Measurements from ENCODE around the gene C1orf56. TPM values are rescaled to one million over a fixed set of nuclear protein-coding genes. Genes with fewer than 3 reads are reported as not detected.

C1orf56 gene
- total and polyA plus RNA-seq, 4 donors = 1.5 to 11.2 (median 3.3) TPM

- TF ChIP-seq, protein P1, sequence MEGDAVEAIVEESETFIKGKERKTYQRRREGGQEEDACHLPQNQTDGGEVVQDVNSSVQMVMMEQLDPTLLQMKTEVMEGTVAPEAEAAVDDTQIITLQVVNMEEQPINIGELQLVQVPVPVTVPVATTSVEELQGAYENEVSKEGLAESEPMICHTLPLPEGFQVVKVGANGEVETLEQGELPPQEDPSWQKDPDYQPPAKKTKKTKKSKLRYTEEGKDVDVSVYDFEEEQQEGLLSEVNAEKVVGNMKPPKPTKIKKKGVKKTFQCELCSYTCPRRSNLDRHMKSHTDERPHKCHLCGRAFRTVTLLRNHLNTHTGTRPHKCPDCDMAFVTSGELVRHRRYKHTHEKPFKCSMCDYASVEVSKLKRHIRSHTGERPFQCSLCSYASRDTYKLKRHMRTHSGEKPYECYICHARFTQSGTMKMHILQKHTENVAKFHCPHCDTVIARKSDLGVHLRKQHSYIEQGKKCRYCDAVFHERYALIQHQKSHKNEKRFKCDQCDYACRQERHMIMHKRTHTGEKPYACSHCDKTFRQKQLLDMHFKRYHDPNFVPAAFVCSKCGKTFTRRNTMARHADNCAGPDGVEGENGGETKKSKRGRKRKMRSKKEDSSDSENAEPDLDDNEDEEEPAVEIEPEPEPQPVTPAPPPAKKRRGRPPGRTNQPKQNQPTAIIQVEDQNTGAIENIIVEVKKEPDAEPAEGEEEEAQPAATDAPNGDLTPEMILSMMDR (IDR thresholded peaks at IDR 0.05; ENCODE audit: low read depth, low read length, missing input control) = no peak
- peak in 1 of 2 donors; percentile 6 for TF ChIP-seq RAD21 (IDR thresholded peaks at IDR 0.05)
- Histone ChIP-seq H3K36me3 (ENCODE audit: control insufficient read depth in 4 of 4, insufficient read depth in 3 of 4, low read depth in 1 of 4, low read length in 3 of 4) (peaks cover 2 to 11% (median 7%) of the 10 kb centered on the region in 4 donors), H3K4me3 (ENCODE audit: low read depth in 1 of 3, low read length in 3 of 3) (no peak overlapping the region), H3K4me1 (ENCODE audit: control insufficient read depth in 4 of 4, insufficient read depth in 4 of 4, low read length in 3 of 4) (peaks cover 9 to 45% (median 40%) of the 10 kb centered on the region in 4 donors), H3K27me3 (ENCODE audit: control insufficient read depth in 4 of 4, insufficient read depth in 4 of 4, low read length in 3 of 4) (no peaks in the 10 kb centered on the region), H3K9me3 (ENCODE audit: control insufficient read depth in 4 of 4, low read length in 3 of 4) (no peaks in the 10 kb centered on the region), H3K9ac (ENCODE audit: low read depth in 1 of 2, low read length in 2 of 2) (peak overlapping the region in 1 of 2 donors; percentile 11), H3K27ac (ENCODE audit: low read depth in 1 of 2, low read length in 2 of 2) (peak overlapping the region; percentile 34 to 71)
- DNase-seq (ENCODE audit: low spot score) = no peak
- WGBS = 34% methylated on average over 2 of the region's 2 CpGs
Measured at GRCh38 chr1:151013518-151013917, 34.0 kb upstream of the C1orf56 start.

DNA sequence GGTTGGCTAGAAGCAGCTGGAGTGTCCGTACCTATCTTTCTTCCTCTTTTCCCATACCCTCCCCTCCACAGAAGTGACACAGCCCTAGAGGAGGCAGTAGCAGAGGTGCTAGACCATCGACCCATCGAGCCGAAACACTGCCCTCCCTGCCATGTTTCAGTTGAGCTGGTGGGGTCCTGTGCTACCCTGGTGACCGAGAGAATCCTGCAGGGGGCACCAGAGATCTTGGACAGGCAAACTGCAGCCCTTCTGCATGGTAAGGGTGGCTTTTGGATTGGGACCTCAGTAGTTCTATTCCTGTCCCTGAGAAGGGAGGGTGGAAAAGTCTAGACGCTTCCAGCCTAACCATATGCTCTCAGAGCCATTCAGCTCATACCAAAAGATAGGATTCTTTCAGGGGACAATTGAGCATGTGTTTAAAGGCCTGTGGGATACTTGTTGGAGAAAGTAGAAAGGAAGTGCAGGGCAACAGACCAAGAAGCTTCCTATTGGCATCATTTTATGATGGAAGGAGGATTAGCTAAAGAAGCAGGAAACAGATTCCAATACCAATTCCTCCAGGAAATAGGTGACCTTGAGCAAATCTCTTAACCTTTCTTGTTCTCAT, 22.9 kb upstream of the C1orf56 start:
- Histone ChIP-seq H3K4me1 (ENCODE audit: control insufficient read depth in 4 of 4, insufficient read depth in 4 of 4, low read length in 3 of 4) (peaks cover 0 to 2% (median 0%) of the 10 kb centered on the region in 4 donors), H3K27ac (ENCODE audit: low read depth in 1 of 2, low read length in 2 of 2) (no peak overlapping the region), H3K4me3 (ENCODE audit: low read depth in 1 of 3, low read length in 3 of 3) (no peak overlapping the region), H3K9me3 (ENCODE audit: control insufficient read depth in 4 of 4, low read length in 3 of 4) (no peaks in the 10 kb centered on the region), H3K9ac (ENCODE audit: low read depth in 1 of 2, low read length in 2 of 2) (no peak overlapping the region), H3K27me3 (ENCODE audit: control insufficient read depth in 4 of 4, insufficient read depth in 4 of 4, low read length in 3 of 4) (no peaks in the 10 kb centered on the region), H3K36me3 (ENCODE audit: control insufficient read depth in 4 of 4, insufficient read depth in 3 of 4, low read depth in 1 of 4, low read length in 3 of 4) (peaks cover 7 to 37% (median 23%) of the 10 kb centered on the region in 4 donors)
- TF ChIP-seq, protein P1 (IDR thresholded peaks at IDR 0.05; ENCODE audit: low read depth, low read length, missing input control) = peak; percentile 59
- TF ChIP-seq RXRA (IDR thresholded peaks at IDR 0.05) (no peak), RAD21 (IDR thresholded peaks at IDR 0.05) (peak; percentile 85 to 90)
- WGBS = 47% methylated on average over 6 of the region's 6 CpGs
- DNase-seq (ENCODE audit: low spot score) = peak; percentile 83

- Histone ChIP-seq H3K27ac (ENCODE audit: low read depth in 1 of 2, low read length in 2 of 2) (no peak overlapping the region), H3K9me3 (ENCODE audit: control insufficient read depth in 4 of 4, low read length in 3 of 4) (no peaks in the 10 kb centered on the region), H3K36me3 (ENCODE audit: control insufficient read depth in 4 of 4, insufficient read depth in 3 of 4, low read depth in 1 of 4, low read length in 3 of 4) (peaks cover 9 to 51% (median 28%) of the 10 kb centered on the region in 4 donors), H3K9ac (ENCODE audit: low read depth in 1 of 2, low read length in 2 of 2) (no peak overlapping the region), H3K4me1 (ENCODE audit: control insufficient read depth in 4 of 4, insufficient read depth in 4 of 4, low read length in 3 of 4) (peaks cover 0 to 2% (median 0%) of the 10 kb centered on the region in 4 donors), H3K4me3 (ENCODE audit: low read depth in 1 of 3, low read length in 3 of 3) (no peak overlapping the region), H3K27me3 (ENCODE audit: control insufficient read depth in 4 of 4, insufficient read depth in 4 of 4, low read length in 3 of 4) (no peaks in the 10 kb centered on the region)
- DNase-seq (ENCODE audit: low spot score) = no peak
- TF ChIP-seq, protein P2, sequence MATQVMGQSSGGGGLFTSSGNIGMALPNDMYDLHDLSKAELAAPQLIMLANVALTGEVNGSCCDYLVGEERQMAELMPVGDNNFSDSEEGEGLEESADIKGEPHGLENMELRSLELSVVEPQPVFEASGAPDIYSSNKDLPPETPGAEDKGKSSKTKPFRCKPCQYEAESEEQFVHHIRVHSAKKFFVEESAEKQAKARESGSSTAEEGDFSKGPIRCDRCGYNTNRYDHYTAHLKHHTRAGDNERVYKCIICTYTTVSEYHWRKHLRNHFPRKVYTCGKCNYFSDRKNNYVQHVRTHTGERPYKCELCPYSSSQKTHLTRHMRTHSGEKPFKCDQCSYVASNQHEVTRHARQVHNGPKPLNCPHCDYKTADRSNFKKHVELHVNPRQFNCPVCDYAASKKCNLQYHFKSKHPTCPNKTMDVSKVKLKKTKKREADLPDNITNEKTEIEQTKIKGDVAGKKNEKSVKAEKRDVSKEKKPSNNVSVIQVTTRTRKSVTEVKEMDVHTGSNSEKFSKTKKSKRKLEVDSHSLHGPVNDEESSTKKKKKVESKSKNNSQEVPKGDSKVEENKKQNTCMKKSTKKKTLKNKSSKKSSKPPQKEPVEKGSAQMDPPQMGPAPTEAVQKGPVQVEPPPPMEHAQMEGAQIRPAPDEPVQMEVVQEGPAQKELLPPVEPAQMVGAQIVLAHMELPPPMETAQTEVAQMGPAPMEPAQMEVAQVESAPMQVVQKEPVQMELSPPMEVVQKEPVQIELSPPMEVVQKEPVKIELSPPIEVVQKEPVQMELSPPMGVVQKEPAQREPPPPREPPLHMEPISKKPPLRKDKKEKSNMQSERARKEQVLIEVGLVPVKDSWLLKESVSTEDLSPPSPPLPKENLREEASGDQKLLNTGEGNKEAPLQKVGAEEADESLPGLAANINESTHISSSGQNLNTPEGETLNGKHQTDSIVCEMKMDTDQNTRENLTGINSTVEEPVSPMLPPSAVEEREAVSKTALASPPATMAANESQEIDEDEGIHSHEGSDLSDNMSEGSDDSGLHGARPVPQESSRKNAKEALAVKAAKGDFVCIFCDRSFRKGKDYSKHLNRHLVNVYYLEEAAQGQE (IDR thresholded peaks at IDR 0.05) = no peak
- no peak for TF ChIP-seq JUND (IDR thresholded peaks at IDR 0.05)
- no peak for TF ChIP-seq RAD21 (IDR thresholded peaks at IDR 0.05)
- no peak for TF ChIP-seq GABPA (IDR thresholded peaks at IDR 0.05 in 1 of 2, conservative IDR thresholded peaks at IDR 0.05 in 1 of 2)
- TF ChIP-seq MAX (IDR thresholded peaks at IDR 0.05) = no peak
- TF ChIP-seq, protein P1 (IDR thresholded peaks at IDR 0.05; ENCODE audit: low read depth, low read length, missing input control) = no peak
- TF ChIP-seq TAF1 (conservative IDR thresholded peaks at IDR 0.05) = no peak
- TF ChIP-seq SP1 (IDR thresholded peaks at IDR 0.05) = no peak
- no peak for TF ChIP-seq FOXA2 (IDR thresholded peaks at IDR 0.05)
- no peak for TF ChIP-seq HNF4A (conservative IDR thresholded peaks at IDR 0.05)
- TF ChIP-seq FOXA1 (IDR thresholded peaks at IDR 0.05) = no peak
- TF ChIP-seq YY1 (IDR thresholded peaks at IDR 0.05) = no peak
- no peak for TF ChIP-seq EGR1 (IDR thresholded peaks at IDR 0.05; ENCODE audit: low read depth in 2 of 2)
- TF ChIP-seq RXRA (IDR thresholded peaks at IDR 0.05) = no peak
- TF ChIP-seq ATF3 (IDR thresholded peaks at IDR 0.05) = no peak
Measured at GRCh38 chr1:151026460-151026859, 21.1 kb upstream of the C1orf56 start.
